Prostate gland (tissue), 2 donors: ENCODE results near the gene PFKFB3.
"Not testable (repeated sequence)": the region's sequence is repeated elsewhere in the genome, so short reads cannot be mapped to it uniquely, and the experiment has no call there.

ENCODE experiments used
- POLR2A ChIP-seq: fragments of 450-650 bp; IDR thresholded peaks from one replicate; pipeline ENCODE4 v1.6.1; 2016; ENCODE audit warnings: antibody characterized with exemption, mild to moderate bottlenecking
- TF ChIP-seq, protein P1 (sequence below), 4 experiments: fragments of 200-600 bp in 2 of 4; fragments of 450-650 bp in 2 of 4; sonication (generic) in 2 of 4; IDR thresholded peaks; 1 replicate in 3 of 4; 2 replicates in 1 of 4; pipeline ENCODE4 v1.5.1; 2016 to 2019; ENCODE audit warnings: antibody characterized with exemption in 4 of 4, mild to moderate bottlenecking in 2 of 4, moderate library complexity in 2 of 4

DNA sequence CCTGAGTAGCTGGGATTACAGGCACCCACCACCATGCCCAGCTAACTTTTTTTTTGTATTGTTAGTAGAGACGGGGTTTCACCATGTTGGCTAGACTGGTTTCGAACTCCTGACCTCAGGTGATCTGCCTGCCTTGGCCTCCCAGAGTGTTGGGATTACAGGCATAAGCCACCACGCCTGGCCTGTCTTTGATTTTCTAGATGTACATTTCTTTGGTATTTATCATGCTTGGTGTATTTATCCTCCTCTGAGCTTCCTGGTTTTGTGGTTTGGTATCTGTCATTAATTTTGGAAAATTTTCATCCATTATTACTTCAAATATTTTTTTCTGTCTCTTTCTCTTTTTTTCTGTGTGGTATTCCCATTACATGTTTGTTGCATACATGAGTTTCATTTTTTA lies 87.9 kb downstream of the PFKFB3 start:
- TF ChIP-seq, protein P1, sequence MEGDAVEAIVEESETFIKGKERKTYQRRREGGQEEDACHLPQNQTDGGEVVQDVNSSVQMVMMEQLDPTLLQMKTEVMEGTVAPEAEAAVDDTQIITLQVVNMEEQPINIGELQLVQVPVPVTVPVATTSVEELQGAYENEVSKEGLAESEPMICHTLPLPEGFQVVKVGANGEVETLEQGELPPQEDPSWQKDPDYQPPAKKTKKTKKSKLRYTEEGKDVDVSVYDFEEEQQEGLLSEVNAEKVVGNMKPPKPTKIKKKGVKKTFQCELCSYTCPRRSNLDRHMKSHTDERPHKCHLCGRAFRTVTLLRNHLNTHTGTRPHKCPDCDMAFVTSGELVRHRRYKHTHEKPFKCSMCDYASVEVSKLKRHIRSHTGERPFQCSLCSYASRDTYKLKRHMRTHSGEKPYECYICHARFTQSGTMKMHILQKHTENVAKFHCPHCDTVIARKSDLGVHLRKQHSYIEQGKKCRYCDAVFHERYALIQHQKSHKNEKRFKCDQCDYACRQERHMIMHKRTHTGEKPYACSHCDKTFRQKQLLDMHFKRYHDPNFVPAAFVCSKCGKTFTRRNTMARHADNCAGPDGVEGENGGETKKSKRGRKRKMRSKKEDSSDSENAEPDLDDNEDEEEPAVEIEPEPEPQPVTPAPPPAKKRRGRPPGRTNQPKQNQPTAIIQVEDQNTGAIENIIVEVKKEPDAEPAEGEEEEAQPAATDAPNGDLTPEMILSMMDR (IDR thresholded peaks at IDR 0.05): not testable (repeated sequence)
- TF ChIP-seq POLR2A: not testable (repeated sequence)
